Left lung (tissue), 10 donors: Measurements from ENCODE around the gene RORC. TPM values are rescaled to one million over a fixed set of nuclear protein-coding genes. Genes with fewer than 3 reads are reported as not detected.
A peak's percentile ranks its signal among the peaks of the same experiment; 100 is the strongest.

Source experiments
- ATAC-seq: fragments of 200-7000 bp; cut with Tn5 transposase; one replicate; pipeline ENCODE4 v1.9.1; 2020; ENCODE audit warnings: moderate library complexity
- DNase-seq, 4 donors: peaks; one replicate each; pipeline ENCODE4 v3.0.0-alpha.2; 2013 to 2020
- H3K27ac ChIP-seq, 2 donors: fragments of 200-600 bp; sonication (generic) in 1 of 2; one replicate each; pipeline versions ENCODE4 v1.5.0 to v1.8.0; 2020 to 2021
- H3K27me3 ChIP-seq, 2 donors: fragments of 200-600 bp; sonication (generic) in 1 of 2; one replicate each; pipeline versions ENCODE4 v1.5.0 to v1.8.0; 2020 to 2021
- H3K36me3 ChIP-seq, 2 donors: fragments of 200-600 bp; sonication (generic) in 1 of 2; one replicate each; pipeline versions ENCODE4 v1.5.0 to v1.8.0; 2020 to 2021
- H3K4me1 ChIP-seq, 2 donors: fragments of 200-600 bp; one replicate each; pipeline ENCODE4 v1.8.0; 2021
- H3K4me3 ChIP-seq, 2 donors: fragments of 200-600 bp; sonication (generic) in 1 of 2; one replicate each; pipeline versions ENCODE4 v1.5.0 to v1.8.0; 2020 to 2021; ENCODE audit warnings: mild to moderate bottlenecking in 1 of 2
- H3K9me3 ChIP-seq, 2 donors: fragments of 200-600 bp; sonication (generic) in 1 of 2; one replicate each; pipeline versions ENCODE4 v1.5.0 to v1.8.0; 2020 to 2021
- CTCF ChIP-seq, 2 donors: fragments of 200-600 bp; sonication (generic) in 1 of 2; IDR thresholded peaks; one replicate each; pipeline versions ENCODE4 v1.5.0 to v1.8.0; 2021; ENCODE audit warnings: antibody characterized with exemption in 2 of 2
- intact Hi-C, 2 donors: fragments of 100-400 bp; cut with DNase I; formaldehyde crosslinking; loops; one replicate each; pipeline versions ENCODE4 v1.11.2 to v1.14.2; 2022
- polyA plus RNA-seq, 6 donors: library from polyadenylated mRNA; unstranded; fragments of 120-200 nt; gene quantifications; one replicate each; pipeline ENCODE4 v1.2.1, GENCODE V29; 2013; ENCODE audit not compliant: insufficient read length in 6 of 6
- total RNA-seq, 2 donors: library from RNA; stranded (reverse); fragmentation: NEBNext Ultra II Directional; extraction: Animal tissue kit (Norgen Biotek cat#: 25700); gene quantifications; one replicate each; pipeline ENCODE4 v1.2.1, GENCODE V29; 2021
- donor health status: DM: no; HTN: yes; CAD: no.
- donor health status: DM: no; HTN: no; CAD: no.

Gene RORC
- total and polyA plus RNA-seq, 8 donors = 5.4 to 11.8 (median 10.3) TPM

DNA sequence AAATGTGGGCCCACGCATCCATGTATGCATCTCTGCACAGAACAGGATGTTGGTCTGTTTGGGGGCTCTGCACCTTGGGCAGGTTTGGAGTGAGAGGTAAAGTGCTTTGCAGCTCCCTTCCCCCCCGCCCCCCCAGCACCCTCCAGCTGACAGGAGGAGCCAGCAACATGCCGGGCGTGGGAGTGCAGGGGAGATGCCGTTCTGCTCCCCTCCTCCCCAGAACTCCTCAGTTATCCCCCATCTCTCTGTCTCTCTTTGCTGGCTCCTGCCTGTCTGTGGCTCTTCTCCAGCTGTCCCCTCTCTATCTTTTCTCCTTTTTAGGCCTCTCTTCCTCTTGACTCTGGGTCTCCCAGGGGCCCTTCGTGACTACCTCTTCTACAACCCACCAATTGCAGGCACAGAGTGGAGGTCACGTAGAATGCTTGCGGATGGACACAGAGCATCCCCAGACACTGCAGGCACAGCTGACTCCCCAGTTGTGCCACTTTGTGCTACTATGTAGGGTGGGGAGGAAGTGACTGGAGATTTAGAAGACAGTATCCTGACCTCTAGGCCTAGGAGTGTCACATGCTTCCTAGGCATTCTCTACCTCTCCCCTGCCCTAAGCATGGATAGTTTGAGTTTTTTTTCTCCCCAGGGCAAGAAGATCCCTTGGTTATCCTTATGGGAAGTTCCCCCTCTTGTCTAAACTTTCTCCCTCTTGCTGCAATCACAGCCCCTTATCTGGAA, 1.7 kb upstream of the RORC start:
- H3K4me1 ChIP-seq = peaks cover 3 to 66% of the 10 kb centered on the region in 2 donors
- DNase-seq = no peak
- no peak for TF ChIP-seq CTCF (IDR thresholded peaks at IDR 0.05)

GRCh38 chr1:151832318-151832980, 847 bp upstream of the RORC start:
- H3K27me3 ChIP-seq = peaks cover 4 to 8% of the 10 kb centered on the region in 2 donors
- TF ChIP-seq CTCF (IDR thresholded peaks at IDR 0.05) = no peak
- intact Hi-C loops = no loop called here
- H3K4me1 ChIP-seq = peaks cover 3 to 63% of the 10 kb centered on the region in 2 donors
- H3K36me3 ChIP-seq = no peaks in the 10 kb centered on the region
- peak overlapping the region in 1 of 2 donors; percentile 51 for H3K27ac ChIP-seq
- H3K4me3 ChIP-seq = no peak overlapping the region
- no peaks in the 10 kb centered on the region for H3K9me3 ChIP-seq
- DNase-seq = peak; percentile 53 to 92 (median 88)
- peak; percentile 64 for ATAC-seq

More for the DNA sequence above, 1.7 kb upstream of the RORC start:
- Histone ChIP-seq H3K27ac (no peak overlapping the region), H3K9me3 (no peaks in the 10 kb centered on the region), H3K27me3 (peaks cover 12 to 17% of the 10 kb centered on the region in 2 donors), H3K36me3 (no peaks in the 10 kb centered on the region), H3K4me3 (no peak overlapping the region)
- no peak for ATAC-seq
- intact Hi-C loops = no loop called here

- no peaks in the 10 kb centered on the region for H3K36me3 ChIP-seq
- H3K27me3 ChIP-seq = no peaks in the 10 kb centered on the region
- H3K9me3 ChIP-seq = no peaks in the 10 kb centered on the region
- DNase-seq (no peak), ATAC-seq (no peak)
- peak overlapping the region in 1 of 2 donors; percentile 38 for H3K4me3 ChIP-seq
- peak overlapping the region; percentile 18 to 51 for H3K27ac ChIP-seq
- TF ChIP-seq CTCF (IDR thresholded peaks at IDR 0.05) = no peak
- intact Hi-C loops = no loop called here
- peaks cover 3 to 59% of the 10 kb centered on the region in 2 donors for H3K4me1 ChIP-seq
These were observed 378 bp downstream of the RORC start for GRCh38 chr1:151831256-151831591.

- no peak overlapping the region for H3K4me3 ChIP-seq
- peaks cover 3 to 57% of the 10 kb centered on the region in 2 donors for H3K4me1 ChIP-seq
- no peaks in the 10 kb centered on the region for H3K9me3 ChIP-seq
- no peak for TF ChIP-seq CTCF (IDR thresholded peaks at IDR 0.05)
- intact Hi-C loops = no loop called here
- no peaks in the 10 kb centered on the region for H3K36me3 ChIP-seq
- no peak for ATAC-seq
- no peak overlapping the region for H3K27ac ChIP-seq
- H3K27me3 ChIP-seq = no peaks in the 10 kb centered on the region
- no peak for DNase-seq
These were observed 1.5 kb downstream of the RORC start for GRCh38 chr1:151830055-151830454.

DNA sequence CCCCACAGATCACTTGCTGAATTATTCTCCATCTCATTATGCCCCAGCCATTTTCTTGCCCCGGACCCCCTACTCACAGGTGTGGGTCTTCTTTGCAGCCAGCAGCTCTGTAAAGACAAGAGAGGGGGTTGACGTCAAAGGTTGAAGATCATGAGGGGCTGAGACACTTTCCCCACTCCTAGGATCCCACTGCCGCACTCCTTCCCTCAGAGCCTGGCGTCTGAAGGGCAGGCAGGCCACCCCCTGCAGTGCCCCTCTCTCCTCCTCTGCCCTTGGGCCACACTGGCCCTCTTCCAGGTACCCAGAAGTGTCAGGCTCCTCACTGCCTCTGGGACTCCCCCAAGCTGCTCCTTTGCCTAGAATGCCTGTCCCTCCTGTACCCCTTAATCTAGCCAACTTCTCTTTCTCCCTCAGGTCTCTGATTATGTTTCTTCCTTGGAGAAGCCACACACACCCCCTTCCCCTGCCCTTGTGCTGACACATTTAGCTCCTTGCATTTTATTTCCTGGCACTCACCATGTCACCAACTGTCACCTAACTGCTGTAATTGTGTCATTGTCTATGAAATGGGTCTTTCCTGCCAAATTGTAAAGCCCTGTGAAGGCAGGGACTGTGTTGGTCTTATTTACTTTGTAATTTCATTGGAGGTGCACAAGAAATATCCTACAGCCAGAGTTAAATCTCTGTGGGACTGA, 2.1 kb downstream of the RORC start:
- intact Hi-C loops = no loop called here
- Histone ChIP-seq H3K27ac (peak overlapping the region in 1 of 2 donors; percentile 8), H3K9me3 (no peaks in the 10 kb centered on the region), H3K4me3 (no peak overlapping the region), H3K36me3 (no peaks in the 10 kb centered on the region), H3K4me1 (peaks cover 3 to 54% of the 10 kb centered on the region in 2 donors), H3K27me3 (no peaks in the 10 kb centered on the region)
- no peak for DNase-seq
- ATAC-seq = no peak
- TF ChIP-seq CTCF (IDR thresholded peaks at IDR 0.05) = no peak
